ENCODE data around the gene SAP30BP.

The SAP30BP gene

DNA sequence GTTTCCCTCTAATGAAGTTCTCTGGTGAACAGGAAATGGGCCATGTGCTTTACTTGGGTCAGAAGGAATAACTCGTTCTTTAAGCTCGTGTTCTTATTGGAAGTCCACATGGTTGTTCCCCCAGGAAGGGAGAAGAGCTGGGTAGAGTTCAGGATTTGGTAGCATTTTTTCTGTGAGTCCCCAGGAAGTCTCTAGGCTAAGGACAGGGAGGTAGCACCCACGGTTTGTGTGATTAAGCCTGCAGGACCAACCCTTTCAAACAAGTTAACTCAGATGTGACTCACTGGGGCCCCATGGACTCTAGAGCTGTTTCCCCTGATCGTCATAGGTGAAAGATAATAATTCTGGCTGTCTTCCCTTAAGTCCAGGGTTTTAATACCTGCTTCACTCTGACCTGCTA, 16.4 kb downstream of the SAP30BP start:
- 96 to 97% methylated on average over 4 of the region's 4 CpGs for WGBS, 2 experiments
- H3K9me3 ChIP-seq (ENCODE audit: control insufficient read depth, low read length), result no peaks in the 10 kb centered on the region
- H3K36me3 ChIP-seq (ENCODE audit: control insufficient read depth, insufficient read depth, low read length), result peaks cover 6% of the 10 kb centered on the region
- H3K4me3 ChIP-seq (ENCODE audit: insufficient read depth, low read depth, low read length), result no peak overlapping the region
- H3K27ac ChIP-seq (ENCODE audit: insufficient read depth, low read depth, low read length, poor library complexity, severe bottlenecking), result no peak overlapping the region
- H3K27me3 ChIP-seq (ENCODE audit: control insufficient read depth, insufficient read depth, low read length, poor library complexity, severe bottlenecking), result no peaks in the 10 kb centered on the region
- H3K4me1 ChIP-seq (ENCODE audit: control insufficient read depth, insufficient read depth, low read length), result peaks cover 9% of the 10 kb centered on the region

DNA sequence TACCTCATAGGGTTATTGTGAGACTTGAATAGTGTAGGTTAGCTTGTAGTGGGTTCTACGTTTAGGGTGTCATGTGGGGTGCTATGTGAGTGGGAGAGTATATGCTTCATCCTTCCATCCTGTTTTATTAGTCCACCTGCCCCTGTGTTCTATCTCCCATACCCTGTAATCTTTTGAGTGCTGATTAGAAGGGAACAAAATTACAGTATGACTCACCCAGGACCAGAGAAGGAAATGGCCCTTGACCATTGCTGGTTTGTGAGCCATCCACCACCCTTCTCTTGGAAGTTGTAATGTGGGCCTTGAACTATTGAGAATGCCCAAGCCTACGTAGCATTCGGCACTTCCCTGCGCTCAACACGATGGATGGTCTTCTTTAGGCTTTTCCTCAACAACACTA, 17.1 kb downstream of the SAP30BP start:
- H3K4me1 ChIP-seq (ENCODE audit: control insufficient read depth, insufficient read depth, low read length), result peaks cover 9% of the 10 kb centered on the region
- no peak overlapping the region for H3K27ac ChIP-seq (ENCODE audit: insufficient read depth, low read depth, low read length, poor library complexity, severe bottlenecking)
- no peaks in the 10 kb centered on the region for H3K27me3 ChIP-seq (ENCODE audit: control insufficient read depth, insufficient read depth, low read length, poor library complexity, severe bottlenecking)
- no peak overlapping the region for H3K4me3 ChIP-seq (ENCODE audit: insufficient read depth, low read depth, low read length)
- 98 to 100% methylated on average over 5 of the region's 5 CpGs for WGBS, 2 experiments
- peaks cover 7% of the 10 kb centered on the region for H3K36me3 ChIP-seq (ENCODE audit: control insufficient read depth, insufficient read depth, low read length)
- no peaks in the 10 kb centered on the region for H3K9me3 ChIP-seq (ENCODE audit: control insufficient read depth, low read length)

DNA sequence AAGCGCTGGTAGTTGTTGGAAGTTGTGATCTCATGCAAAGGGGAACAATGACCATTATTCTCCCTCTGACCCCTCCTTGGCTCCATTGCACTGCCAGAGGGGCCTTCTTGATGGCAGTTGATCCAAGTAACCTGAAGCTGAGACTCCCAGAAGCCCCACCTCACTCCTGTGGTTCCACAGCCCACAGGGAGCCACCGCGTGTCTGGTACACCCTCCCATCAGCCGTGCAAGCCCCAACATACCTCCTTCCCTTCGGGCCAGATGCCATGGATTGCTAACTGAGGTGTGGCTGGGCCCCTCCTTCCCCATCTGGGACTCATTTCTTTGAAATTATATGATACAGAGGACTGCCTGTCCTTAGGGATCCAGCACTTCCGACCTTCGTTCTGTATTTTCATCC, 17.8 kb downstream of the SAP30BP start:
- Histone ChIP-seq H3K36me3 (ENCODE audit: control insufficient read depth, insufficient read depth, low read length) (peaks cover 7% of the 10 kb centered on the region), H3K27ac (ENCODE audit: insufficient read depth, low read depth, low read length, poor library complexity, severe bottlenecking) (no peak overlapping the region), H3K9me3 (ENCODE audit: control insufficient read depth, low read length) (no peaks in the 10 kb centered on the region), H3K27me3 (ENCODE audit: control insufficient read depth, insufficient read depth, low read length, poor library complexity, severe bottlenecking) (no peaks in the 10 kb centered on the region), H3K4me1 (ENCODE audit: control insufficient read depth, insufficient read depth, low read length) (peaks cover 9% of the 10 kb centered on the region), H3K4me3 (ENCODE audit: insufficient read depth, low read depth, low read length) (no peak overlapping the region)
- WGBS, 2 experiments, result 93 to 96% methylated on average over 7 of the region's 7 CpGs

DNA sequence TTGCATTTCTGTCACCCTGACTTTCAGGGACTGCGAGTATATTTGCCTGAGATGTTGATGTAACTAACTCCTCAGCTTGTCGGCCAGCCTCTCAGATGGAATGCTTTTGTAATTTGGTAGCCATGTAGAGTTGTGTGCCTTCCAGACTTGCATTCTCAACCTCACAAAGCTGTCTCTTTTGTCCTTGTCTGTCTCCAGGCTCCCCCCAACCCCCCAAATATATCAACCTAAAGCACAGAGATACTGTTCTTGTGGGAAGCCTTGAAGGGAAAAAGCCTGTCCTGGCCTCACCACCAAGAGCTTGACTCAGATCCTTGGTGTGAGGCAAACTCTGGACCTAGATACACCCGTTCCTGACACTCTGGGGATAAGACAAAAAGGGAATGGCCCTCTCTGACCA, 18.4 kb downstream of the SAP30BP start:
- no peaks in the 10 kb centered on the region for H3K9me3 ChIP-seq (ENCODE audit: control insufficient read depth, low read length)
- H3K4me1 ChIP-seq (ENCODE audit: control insufficient read depth, insufficient read depth, low read length), result peaks cover 9% of the 10 kb centered on the region
- 88 to 90% methylated on average over 3 of the region's 3 CpGs for WGBS, 2 experiments
- no peak overlapping the region for H3K4me3 ChIP-seq (ENCODE audit: insufficient read depth, low read depth, low read length)
- no peak overlapping the region for H3K27ac ChIP-seq (ENCODE audit: insufficient read depth, low read depth, low read length, poor library complexity, severe bottlenecking)
- no peaks in the 10 kb centered on the region for H3K27me3 ChIP-seq (ENCODE audit: control insufficient read depth, insufficient read depth, low read length, poor library complexity, severe bottlenecking)
- H3K36me3 ChIP-seq (ENCODE audit: control insufficient read depth, insufficient read depth, low read length), result peaks cover 7% of the 10 kb centered on the region

DNA sequence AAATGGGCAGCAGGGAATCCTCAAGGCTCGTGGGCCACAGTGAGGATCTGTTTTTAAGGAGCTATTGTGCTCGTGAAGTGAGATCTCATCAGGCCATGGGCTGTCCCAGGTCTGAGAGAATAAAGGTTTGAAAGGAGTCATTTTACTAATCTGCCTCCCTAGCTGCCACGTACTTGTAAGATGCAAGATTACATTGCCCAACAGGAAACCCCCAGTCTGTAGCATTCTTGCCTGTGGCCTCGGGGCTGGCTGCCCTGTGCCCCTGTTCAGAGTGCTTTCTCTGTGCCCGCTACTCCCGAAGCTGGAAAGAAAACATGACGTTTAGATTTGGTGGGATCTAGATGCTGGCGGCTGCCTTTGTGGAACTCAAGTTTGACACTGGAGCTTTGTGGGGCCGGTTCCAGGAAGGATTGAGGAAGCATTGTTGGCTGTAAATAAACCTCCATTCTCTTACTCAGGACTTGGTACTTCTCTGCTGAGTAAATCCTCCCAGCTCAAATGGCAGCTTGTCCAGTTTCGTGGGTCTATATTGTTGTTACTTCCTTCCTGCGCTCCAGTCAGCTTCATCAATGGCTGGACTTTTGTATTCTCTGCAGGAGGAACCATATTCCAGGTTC, 21.2 kb downstream of the SAP30BP start:
- 76 to 80% methylated on average over 11 of the region's 11 CpGs for WGBS, 2 experiments
- Histone ChIP-seq H3K36me3 (ENCODE audit: control insufficient read depth, insufficient read depth, low read length) (peaks cover 7% of the 10 kb centered on the region), H3K9me3 (ENCODE audit: control insufficient read depth, low read length) (no peaks in the 10 kb centered on the region), H3K4me3 (ENCODE audit: insufficient read depth, low read depth, low read length) (no peak overlapping the region), H3K27me3 (ENCODE audit: control insufficient read depth, insufficient read depth, low read length, poor library complexity, severe bottlenecking) (no peaks in the 10 kb centered on the region), H3K4me1 (ENCODE audit: control insufficient read depth, insufficient read depth, low read length) (peaks cover 32% of the 10 kb centered on the region), H3K27ac (ENCODE audit: insufficient read depth, low read depth, low read length, poor library complexity, severe bottlenecking) (peak overlapping the region; percentile 21)

DNA sequence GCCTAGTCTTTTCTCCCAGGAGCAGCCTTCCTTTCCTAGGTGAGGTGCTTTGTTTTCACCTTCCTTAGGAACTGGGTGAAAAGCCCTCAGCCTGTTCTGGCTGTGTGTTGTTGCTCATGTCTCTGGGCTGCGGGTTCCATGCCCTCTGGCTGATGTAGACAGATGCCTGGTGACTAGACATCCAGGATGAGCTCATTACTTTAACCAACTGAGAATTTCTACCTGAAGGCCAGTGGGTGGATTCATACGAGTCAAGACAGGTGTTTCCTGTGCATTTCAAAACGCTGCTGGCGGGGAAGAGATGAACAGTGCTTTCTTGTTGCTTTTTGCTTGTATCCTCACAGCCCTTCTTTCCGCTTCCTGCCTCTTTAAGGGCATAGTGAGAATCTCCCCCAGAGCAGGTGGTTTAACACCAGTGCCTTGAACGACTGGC, 22.3 kb downstream of the SAP30BP start:
- H3K27me3 ChIP-seq (ENCODE audit: control insufficient read depth, insufficient read depth, low read length, poor library complexity, severe bottlenecking), result no peaks in the 10 kb centered on the region
- H3K9me3 ChIP-seq (ENCODE audit: control insufficient read depth, low read length), result no peaks in the 10 kb centered on the region
- 94% methylated on average over 6 of the region's 6 CpGs for WGBS, 2 experiments
- H3K36me3 ChIP-seq (ENCODE audit: control insufficient read depth, insufficient read depth, low read length), result peaks cover 7% of the 10 kb centered on the region
- no peak overlapping the region for H3K4me3 ChIP-seq (ENCODE audit: insufficient read depth, low read depth, low read length)
- peaks cover 40% of the 10 kb centered on the region for H3K4me1 ChIP-seq (ENCODE audit: control insufficient read depth, insufficient read depth, low read length)
- no peak overlapping the region for H3K27ac ChIP-seq (ENCODE audit: insufficient read depth, low read depth, low read length, poor library complexity, severe bottlenecking)

DNA sequence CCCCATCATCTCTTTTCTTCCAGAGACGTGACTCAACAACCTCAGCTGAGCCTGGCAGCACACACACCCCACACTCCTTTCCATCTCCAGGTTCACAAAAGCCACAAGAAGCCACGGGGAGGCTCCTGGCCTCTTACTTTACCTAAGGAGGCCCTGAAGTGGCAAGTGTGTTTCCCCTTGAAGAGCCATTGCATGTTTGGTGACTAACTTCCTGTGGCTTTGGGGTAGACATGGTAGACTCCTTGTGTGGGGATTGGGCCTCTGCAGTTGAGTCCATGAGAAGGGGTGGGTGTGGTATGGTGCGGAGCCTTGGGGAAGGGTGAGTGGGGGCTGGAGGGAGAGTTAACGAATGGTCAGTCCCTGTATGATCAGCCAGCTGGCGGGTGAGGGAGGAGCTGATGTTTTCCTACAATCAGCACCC, 24.2 kb downstream of the SAP30BP start:
- H3K27ac ChIP-seq (ENCODE audit: insufficient read depth, low read depth, low read length, poor library complexity, severe bottlenecking), result peak overlapping the region; percentile 23
- no peaks in the 10 kb centered on the region for H3K27me3 ChIP-seq (ENCODE audit: control insufficient read depth, insufficient read depth, low read length, poor library complexity, severe bottlenecking)
- no peak overlapping the region for H3K4me3 ChIP-seq (ENCODE audit: insufficient read depth, low read depth, low read length)
- peaks cover 13% of the 10 kb centered on the region for H3K36me3 ChIP-seq (ENCODE audit: control insufficient read depth, insufficient read depth, low read length)
- H3K4me1 ChIP-seq (ENCODE audit: control insufficient read depth, insufficient read depth, low read length), result peaks cover 40% of the 10 kb centered on the region
- no peaks in the 10 kb centered on the region for H3K9me3 ChIP-seq (ENCODE audit: control insufficient read depth, low read length)
- WGBS, 2 experiments, result 87 to 89% methylated on average over 5 of the region's 5 CpGs

DNA sequence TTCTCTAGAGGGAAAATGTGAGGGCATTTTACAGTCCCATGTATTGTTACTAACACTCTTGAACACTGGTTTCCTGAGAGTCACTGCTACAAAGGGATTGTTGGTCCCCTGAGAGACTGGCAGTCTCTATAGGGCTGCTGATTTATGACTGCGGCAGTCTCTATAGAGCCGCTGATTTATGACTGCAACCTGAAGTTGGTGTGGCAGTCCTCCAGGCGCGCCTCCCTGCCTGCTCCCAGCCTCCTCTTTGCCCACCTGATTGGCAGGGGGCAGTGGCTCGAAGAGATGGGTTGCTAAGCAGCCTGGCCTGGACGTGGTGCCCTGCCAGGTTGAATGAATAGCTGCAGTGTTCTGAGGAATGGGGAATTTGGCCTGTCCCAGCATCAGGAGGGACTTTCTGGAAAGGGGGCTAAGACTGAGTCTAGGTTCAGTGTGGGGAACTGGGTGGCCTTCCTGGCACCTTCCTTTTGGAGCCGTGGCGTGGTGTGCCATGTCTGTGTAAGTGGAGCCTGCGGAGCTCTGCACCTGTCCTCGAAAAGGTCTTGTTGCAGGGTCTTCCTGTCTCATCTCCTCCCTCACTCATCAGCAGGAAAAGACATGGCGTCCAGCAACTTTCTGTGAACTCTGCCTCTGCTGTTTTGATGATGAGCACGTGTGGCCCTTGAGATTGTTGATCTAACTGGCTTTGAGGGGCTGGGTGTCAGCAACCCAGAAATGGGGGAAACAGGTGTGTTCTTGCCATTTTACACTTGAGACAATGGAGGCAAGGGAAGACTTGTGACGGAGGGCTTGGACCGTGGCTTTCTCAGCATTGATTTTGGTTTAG, 24.9 kb downstream of the SAP30BP start:
- H3K27me3 ChIP-seq (ENCODE audit: control insufficient read depth, insufficient read depth, low read length, poor library complexity, severe bottlenecking), result no peaks in the 10 kb centered on the region
- WGBS, 2 experiments, result 83 to 85% methylated on average over 14 of the region's 14 CpGs
- peak overlapping the region; percentile 23 for H3K27ac ChIP-seq (ENCODE audit: insufficient read depth, low read depth, low read length, poor library complexity, severe bottlenecking)

DNA sequence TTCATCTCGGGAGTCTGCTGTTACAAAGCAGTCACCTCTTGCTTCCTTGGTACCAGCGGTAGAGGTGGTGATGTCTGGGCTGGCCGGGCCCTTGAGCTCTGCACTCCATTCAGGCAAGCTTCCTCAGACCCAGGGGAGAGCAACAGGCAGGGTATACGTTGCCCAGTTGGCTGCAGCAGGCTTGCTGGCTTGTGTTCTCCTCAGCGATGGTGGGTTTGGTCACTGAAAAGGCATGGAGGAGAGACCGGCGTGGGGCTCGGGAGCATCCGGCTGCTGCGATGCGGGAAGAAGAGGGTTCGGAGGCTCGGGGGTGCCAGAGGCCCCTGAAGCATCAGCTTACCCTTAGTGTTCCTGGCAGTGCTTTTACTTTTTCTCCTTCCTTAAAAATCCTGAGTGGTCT, 25.8 kb downstream of the SAP30BP start:
- peaks cover 13% of the 10 kb centered on the region for H3K36me3 ChIP-seq (ENCODE audit: control insufficient read depth, insufficient read depth, low read length)
- 84 to 85% methylated on average over 13 of the region's 13 CpGs for WGBS, 2 experiments
- no peak overlapping the region for H3K4me3 ChIP-seq (ENCODE audit: insufficient read depth, low read depth, low read length)
- no peaks in the 10 kb centered on the region for H3K27me3 ChIP-seq (ENCODE audit: control insufficient read depth, insufficient read depth, low read length, poor library complexity, severe bottlenecking)
- H3K27ac ChIP-seq (ENCODE audit: insufficient read depth, low read depth, low read length, poor library complexity, severe bottlenecking), result no peak overlapping the region
- H3K9me3 ChIP-seq (ENCODE audit: control insufficient read depth, low read length), result no peaks in the 10 kb centered on the region
- peaks cover 35% of the 10 kb centered on the region for H3K4me1 ChIP-seq (ENCODE audit: control insufficient read depth, insufficient read depth, low read length)

More for the DNA sequence above, 24.9 kb downstream of the SAP30BP start:
- H3K4me1 ChIP-seq (ENCODE audit: control insufficient read depth, insufficient read depth, low read length), result peaks cover 40% of the 10 kb centered on the region
- H3K4me3 ChIP-seq (ENCODE audit: insufficient read depth, low read depth, low read length), result no peak overlapping the region
- H3K36me3 ChIP-seq (ENCODE audit: control insufficient read depth, insufficient read depth, low read length), result peaks cover 13% of the 10 kb centered on the region
- H3K9me3 ChIP-seq (ENCODE audit: control insufficient read depth, low read length), result no peaks in the 10 kb centered on the region

Data from ectodermal cell (in vitro differentiated cells).